Kidney epithelial cell (primary cell): ENCODE data around the gene AP3S1. TPM values are rescaled to one million over a fixed set of nuclear protein-coding genes. Genes with fewer than 3 reads are reported as not detected.
A peak's percentile ranks its signal among the peaks of the same experiment; 100 is the strongest.

ENCODE experiments used
- DNase-seq: peaks from one replicate; pipeline ENCODE4 v3.0.0-alpha.2; 2010; ENCODE audit warnings: low read depth
- H3K27me3 ChIP-seq: 2 replicates; pipeline ENCODE4 v1.6.0; 2011; ENCODE audit warnings: low read length; ENCODE audit not compliant: control insufficient read depth, insufficient read depth
- H3K36me3 ChIP-seq: 2 replicates; pipeline ENCODE4 v1.5.1; 2011; ENCODE audit warnings: low read length; ENCODE audit not compliant: control insufficient read depth, insufficient read depth
- H3K4me3 ChIP-seq: 2 replicates; pipeline ENCODE4 v1.5.1; 2011; ENCODE audit warnings: low read depth, mild to moderate bottlenecking, control low read depth, low read length
- CTCF ChIP-seq: IDR thresholded peaks from 2 replicates; pipeline ENCODE4 v1.5.1; 2011; ENCODE audit warnings: mild to moderate bottlenecking, moderate library complexity, low read length, control low read depth, inconsistent platforms; ENCODE audit not compliant: insufficient read depth, poor library complexity, severe bottlenecking
- total RNA-seq: library from RNA; depleted of rRNA; stranded (reverse); fragments of >200 nt; gene quantifications from 2 replicates; pipeline ENCODE4 v1.2.3, GENCODE V29; 2015

Gene AP3S1
- total RNA-seq, 1 donor from 2014 or later = 208 TPM

- DNase-seq = no peak
- Histone ChIP-seq H3K36me3 (no peaks in the 10 kb centered on the region), H3K27me3 (peaks cover 22% of the 10 kb centered on the region), H3K4me3 (peak overlapping the region; percentile 41)
- TF ChIP-seq CTCF = no peak
Observed at GRCh38 chr5:115961381-115962238, 119.9 kb downstream of the AP3S1 start.

- peaks cover 22% of the 10 kb centered on the region for H3K27me3 ChIP-seq
- peak within 1 kb of the TSS; percentile 41 for H3K4me3 ChIP-seq
- no peak for DNase-seq
- no peak for TF ChIP-seq CTCF
- H3K36me3 ChIP-seq = no peaks in the 10 kb centered on the region
Observed at GRCh38 chr5:115962239-115962564, 120.5 kb downstream of the AP3S1 start, which contains the start of gene LVRN. Gene LVRN (plus strand): TSS chr5:115962475. CDS start chr5:115962618, 143 bp downstream.

GRCh38 chr5:115962565-115963402, 121.0 kb downstream of the AP3S1 start:
- Histone ChIP-seq H3K27me3 (peaks cover 22% of the 10 kb centered on the region), H3K4me3 (peak overlapping the region; percentile 41), H3K36me3 (no peaks in the 10 kb centered on the region)
- no peak for TF ChIP-seq CTCF
- DNase-seq = no peak

GRCh38 chr5:115963566-115963965, 121.8 kb downstream of the AP3S1 start:
- no peaks in the 10 kb centered on the region for H3K36me3 ChIP-seq
- H3K27me3 ChIP-seq = peaks cover 22% of the 10 kb centered on the region
- TF ChIP-seq CTCF = no peak
- H3K4me3 ChIP-seq = no peak overlapping the region
- DNase-seq = no peak

Other genes with a start within 250 kb of the AP3S1 start
- 0.55 and 2.3 TPM in 2 replicates for gene TICAM2, start 239.5 kb upstream of the AP3S1 start, total RNA-seq
- gene TMED7, start 215.9 kb upstream of the AP3S1 start, total RNA-seq = 119 and 121 TPM in 2 replicates
- gene CDO1, start 25.3 kb upstream of the AP3S1 start, total RNA-seq = 9.7 and 11.7 TPM in 2 replicates
- gene ATG12, start 370 bp upstream of the AP3S1 start, total RNA-seq = 23.9 and 35.1 TPM in 2 replicates
- gene LVRN, start 120.5 kb downstream of the AP3S1 start, total RNA-seq = under 0.01 TPM in 1 of 2 replicates, not detected in the other
- not detected in 2 replicates for gene ARL14EPL, start 190.5 kb downstream of the AP3S1 start, total RNA-seq
- 31.4 and 32.0 TPM in 2 replicates for gene COMMD10, start 243.1 kb downstream of the AP3S1 start, total RNA-seq